GM23338 (cell line): ENCODE data around the gene GSPT2.

Experiments used
- POLR2AphosphoS5 ChIP-seq: IDR thresholded peaks from 2 replicates; pipeline ENCODE4 v1.6.1; 2016; ENCODE audit warnings: antibody characterized with exemption, low read depth
- ZNF331 ChIP-seq: fragments of 250-450 bp; sonication (Bioruptor Pico); IDR thresholded peaks from 2 replicates; pipeline ENCODE4 v1.5.0; 2020; ENCODE audit warnings: low read depth, mild to moderate bottlenecking, moderate library complexity
- TF ChIP-seq, protein P1 (sequence below), 2 experiments: fragments of 200-600 bp in 1 of 2; sonication (generic) in 1 of 2; conservative IDR thresholded peaks; 2 replicates each; pipeline versions ENCODE4 v1.5.1 to v1.6.1; 2016 to 2017; ENCODE audit warnings: antibody characterized with exemption in 2 of 2, low read depth in 2 of 2, mild to moderate bottlenecking in 2 of 2, moderate library complexity in 1 of 2

DNA sequence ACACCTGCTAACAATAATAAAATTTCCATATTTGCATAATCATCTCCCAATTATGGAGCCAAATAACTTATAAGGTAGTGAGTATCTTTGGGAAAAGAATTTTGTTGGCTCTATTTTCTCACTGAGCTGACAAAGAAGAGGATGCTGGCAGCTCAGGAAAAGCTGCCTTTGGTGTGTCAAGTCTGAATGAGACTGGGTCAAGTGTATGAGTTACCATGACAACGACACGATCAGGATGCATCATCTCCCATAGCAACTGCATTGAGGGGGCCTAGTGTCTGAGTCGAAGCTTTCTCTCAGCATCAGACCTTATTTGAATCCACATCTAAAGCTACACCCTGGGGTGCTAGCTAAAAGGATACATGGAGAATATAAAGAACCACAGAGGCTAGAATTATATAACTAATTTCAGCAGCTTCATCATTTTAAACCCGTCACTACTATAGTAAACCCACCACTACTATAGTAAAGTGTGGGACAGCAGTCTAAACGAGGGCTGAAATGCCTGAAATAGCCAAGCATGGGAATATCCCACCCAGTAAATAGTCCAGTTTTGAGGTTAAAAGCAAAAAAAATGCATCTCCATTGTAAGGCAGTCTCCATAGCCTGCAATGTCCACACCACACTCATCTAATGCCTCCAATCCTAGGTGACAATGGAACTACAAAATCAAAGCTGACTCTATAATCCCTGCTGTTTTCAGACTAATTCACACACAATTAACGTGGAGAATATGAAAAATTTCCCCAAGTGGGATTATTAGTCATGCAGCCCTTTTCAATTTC lies 16.0 kb downstream of the GSPT2 start:
- TF ChIP-seq, protein P1, sequence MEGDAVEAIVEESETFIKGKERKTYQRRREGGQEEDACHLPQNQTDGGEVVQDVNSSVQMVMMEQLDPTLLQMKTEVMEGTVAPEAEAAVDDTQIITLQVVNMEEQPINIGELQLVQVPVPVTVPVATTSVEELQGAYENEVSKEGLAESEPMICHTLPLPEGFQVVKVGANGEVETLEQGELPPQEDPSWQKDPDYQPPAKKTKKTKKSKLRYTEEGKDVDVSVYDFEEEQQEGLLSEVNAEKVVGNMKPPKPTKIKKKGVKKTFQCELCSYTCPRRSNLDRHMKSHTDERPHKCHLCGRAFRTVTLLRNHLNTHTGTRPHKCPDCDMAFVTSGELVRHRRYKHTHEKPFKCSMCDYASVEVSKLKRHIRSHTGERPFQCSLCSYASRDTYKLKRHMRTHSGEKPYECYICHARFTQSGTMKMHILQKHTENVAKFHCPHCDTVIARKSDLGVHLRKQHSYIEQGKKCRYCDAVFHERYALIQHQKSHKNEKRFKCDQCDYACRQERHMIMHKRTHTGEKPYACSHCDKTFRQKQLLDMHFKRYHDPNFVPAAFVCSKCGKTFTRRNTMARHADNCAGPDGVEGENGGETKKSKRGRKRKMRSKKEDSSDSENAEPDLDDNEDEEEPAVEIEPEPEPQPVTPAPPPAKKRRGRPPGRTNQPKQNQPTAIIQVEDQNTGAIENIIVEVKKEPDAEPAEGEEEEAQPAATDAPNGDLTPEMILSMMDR (conservative IDR thresholded peaks at IDR 0.05; ENCODE audit: low read depth in 2 of 2): no peak
- TF ChIP-seq POLR2AphosphoS5 (no peak), ZNF331 (no peak)
